ENCODE results near the gene NWD2. TPM values are rescaled to one million over a fixed set of nuclear protein-coding genes. Genes with fewer than 3 reads are reported as not detected.
"Not testable (repeated sequence)": the region's sequence is repeated elsewhere in the genome, so short reads cannot be mapped to it uniquely, and the experiment has no call there.

NWD2 gene
- polyA plus RNA-seq (ENCODE audit: insufficient read length in 3 of 3), result under 1 TPM; 0.11 to 0.25 (median 0.18) TPM

DNA sequence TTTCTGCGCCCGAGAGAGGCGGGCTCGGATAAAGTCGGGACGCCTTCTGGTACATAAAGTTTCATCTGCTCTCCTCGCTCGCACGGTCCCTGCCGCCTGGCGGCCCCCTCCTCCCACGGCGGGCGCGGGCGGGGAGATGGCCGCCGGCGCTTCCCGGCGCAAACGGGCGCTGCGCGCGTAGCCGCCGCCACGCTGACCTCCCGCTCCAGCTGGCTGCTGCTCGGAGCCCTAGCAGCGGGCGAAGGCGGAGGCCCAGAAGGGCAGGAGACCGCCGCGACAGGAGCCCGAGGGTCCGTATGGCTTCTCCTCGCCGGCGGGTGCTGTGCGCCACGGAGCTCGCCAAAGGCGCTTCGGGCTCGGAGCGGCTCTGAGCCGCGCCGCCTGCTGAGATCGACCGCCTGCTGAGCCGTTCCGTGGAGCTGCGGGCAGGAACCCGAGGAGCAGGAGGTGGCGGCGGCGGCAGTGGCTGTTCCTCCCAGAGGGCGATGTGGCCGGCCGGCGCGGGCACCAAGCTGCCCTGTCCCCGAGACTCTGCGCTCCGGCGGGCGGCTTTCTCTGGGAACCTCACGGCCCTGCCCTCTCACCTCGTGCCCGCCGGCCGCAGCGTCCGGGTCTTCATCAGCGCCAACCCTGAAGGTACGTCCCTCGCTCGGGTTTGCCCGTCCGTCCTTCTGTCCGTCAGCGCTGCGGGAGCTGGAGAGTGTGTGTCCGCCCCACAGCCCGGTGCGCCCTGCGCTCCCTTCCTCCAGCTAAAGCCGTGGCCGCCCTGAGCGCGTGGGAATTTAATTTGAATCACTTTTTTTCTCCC is at the start of gene NWD2:
Gene NWD2, plus strand, starts transcription at position 161 of the 808 bp plus-strand sequence. Its CDS starts 325 bp downstream, at position 486.
- DNase-seq (ENCODE audit: low read depth in 3 of 3, low spot score in 2 of 3), result peak in 1 of 3 donors; percentile 40

- no peak for DNase-seq (ENCODE audit: low read depth in 3 of 3, low spot score in 2 of 3)
These were observed 46.6 kb upstream of the NWD2 start for GRCh38 chr4:37197899-37198298.

DNA sequence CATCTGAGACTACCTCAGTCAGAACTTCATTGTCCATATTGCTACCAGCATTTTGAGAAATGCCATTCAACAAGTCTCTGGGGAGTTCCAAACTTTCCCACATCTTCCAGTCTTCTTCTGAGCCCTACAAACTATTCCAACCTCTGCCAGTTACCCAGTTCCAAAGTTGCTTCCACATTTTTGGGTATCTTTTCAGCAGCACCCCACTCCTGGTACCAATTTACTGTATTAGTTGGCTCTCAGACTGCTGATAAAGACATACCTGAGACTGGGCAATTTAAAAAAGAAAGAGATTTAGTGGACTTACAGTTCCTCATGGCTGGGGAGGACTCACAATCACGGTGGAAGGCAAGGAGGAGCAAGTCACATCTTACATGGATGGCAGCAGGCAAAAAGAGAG is 39.8 kb upstream of the NWD2 start:
- DNase-seq (ENCODE audit: low read depth in 3 of 3, low spot score in 2 of 3), result not testable (repeated sequence)

GRCh38 chr4:37216209-37216608 is 28.3 kb upstream of the NWD2 start:
- DNase-seq (ENCODE audit: low read depth in 3 of 3, low spot score in 2 of 3), result no peak

- no peak for DNase-seq (ENCODE audit: low read depth in 3 of 3, low spot score in 2 of 3)
These were observed 25.3 kb upstream of the NWD2 start for GRCh38 chr4:37219242-37219641.

DNA sequence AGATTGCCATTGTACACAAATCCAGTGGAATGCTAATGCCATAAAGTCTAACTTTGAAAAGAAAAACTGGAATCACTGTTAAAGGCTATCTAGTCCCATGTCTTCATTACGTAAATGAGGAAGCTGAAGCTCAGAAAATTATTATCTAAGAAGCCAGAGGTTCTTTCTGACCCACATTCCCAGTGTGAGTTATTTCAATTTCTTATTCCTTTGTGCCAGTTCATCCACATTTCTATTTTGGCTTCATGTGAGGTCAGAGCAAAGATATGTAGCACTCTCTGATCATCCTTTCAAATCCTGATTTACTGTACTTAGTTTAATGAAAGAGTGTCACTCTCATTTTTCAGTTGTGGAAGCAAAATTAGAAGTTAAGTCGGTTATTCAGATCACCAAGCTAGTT is 24.6 kb upstream of the NWD2 start:
- no peak for DNase-seq (ENCODE audit: low read depth in 3 of 3, low spot score in 2 of 3)

DNA sequence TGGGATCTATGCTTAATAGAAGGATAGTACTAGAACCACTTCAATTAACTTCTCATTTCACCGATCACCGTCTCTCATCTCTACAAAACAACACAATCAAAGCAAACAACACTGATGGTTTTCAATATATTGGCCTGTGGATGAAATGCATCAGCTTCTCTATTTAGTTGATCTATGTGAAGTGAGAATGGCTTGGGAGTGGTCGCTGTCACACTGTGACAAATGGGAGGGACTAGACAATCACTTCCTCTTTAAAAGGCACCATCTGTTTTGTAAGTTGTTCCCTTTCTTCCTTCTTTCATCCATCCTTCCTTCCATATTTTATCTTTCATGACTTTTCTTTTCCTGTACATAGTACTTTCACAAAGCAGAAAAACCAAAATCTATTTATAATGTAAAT is 23.9 kb upstream of the NWD2 start:
- DNase-seq (ENCODE audit: low read depth in 3 of 3, low spot score in 2 of 3), result no peak

DNA sequence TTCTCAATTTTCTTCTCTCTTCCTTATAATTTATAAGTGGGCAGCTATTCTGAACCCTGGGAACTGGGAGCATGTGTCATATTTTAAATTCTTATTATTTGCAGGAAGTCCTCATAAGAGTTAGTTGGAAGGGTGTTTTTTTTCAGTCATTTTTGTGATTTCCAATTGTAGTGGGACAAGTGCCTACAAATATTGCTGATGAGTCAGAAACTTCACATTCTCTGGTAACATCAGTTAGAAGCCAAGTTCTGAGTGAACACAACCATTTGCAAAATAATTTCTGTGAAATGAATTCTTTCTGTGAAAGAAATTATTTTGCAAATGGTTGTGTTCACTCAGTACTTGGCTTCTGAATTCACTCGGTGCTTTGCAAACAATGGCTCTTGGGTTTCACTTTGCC is 20.8 kb upstream of the NWD2 start:
- DNase-seq (ENCODE audit: low read depth in 3 of 3, low spot score in 2 of 3), result no peak

GRCh38 chr4:37224854-37225253 is 19.7 kb upstream of the NWD2 start:
- DNase-seq (ENCODE audit: low read depth in 3 of 3, low spot score in 2 of 3), result no peak

DNA sequence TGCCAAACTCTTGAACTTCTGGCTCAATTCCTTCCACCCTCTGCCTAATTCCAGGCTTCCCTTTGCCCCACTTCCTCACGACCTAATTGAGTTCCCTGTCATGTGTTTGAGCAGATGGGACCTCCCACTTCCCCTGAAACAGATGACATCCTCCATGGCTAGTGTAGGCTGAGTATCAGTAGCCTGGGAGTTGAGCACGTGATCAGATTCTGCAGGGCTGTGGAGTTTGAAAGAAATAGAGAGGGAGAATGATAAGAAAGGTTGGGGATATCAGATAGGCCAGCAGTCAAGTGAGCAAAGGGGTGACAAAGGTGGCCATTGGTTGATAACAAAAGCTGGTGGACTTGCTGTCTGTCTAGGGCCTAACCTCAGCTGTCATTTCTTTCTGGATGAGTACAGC is 18.8 kb upstream of the NWD2 start:
- DNase-seq (ENCODE audit: low read depth in 3 of 3, low spot score in 2 of 3), result no peak

DNA sequence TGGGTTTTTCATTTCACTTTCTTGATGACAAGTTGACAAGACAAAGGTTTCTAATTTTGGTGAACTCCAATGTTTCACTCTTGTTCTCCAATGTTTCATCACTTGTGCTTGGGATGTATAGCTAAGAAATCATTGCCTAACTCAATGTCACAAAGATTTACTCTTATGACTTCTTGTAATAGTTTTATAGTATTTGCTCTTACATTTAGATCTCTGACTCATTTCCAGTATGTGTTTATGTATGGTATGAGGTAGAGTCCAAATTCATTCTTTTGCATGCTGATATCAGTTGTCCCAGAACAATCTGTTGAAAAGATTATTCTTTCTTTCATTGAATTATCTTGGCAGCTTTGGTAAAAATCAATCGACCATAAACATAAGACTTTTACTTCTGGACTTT is 12.2 kb upstream of the NWD2 start:
- DNase-seq (ENCODE audit: low read depth in 3 of 3, low spot score in 2 of 3), result no peak

DNA sequence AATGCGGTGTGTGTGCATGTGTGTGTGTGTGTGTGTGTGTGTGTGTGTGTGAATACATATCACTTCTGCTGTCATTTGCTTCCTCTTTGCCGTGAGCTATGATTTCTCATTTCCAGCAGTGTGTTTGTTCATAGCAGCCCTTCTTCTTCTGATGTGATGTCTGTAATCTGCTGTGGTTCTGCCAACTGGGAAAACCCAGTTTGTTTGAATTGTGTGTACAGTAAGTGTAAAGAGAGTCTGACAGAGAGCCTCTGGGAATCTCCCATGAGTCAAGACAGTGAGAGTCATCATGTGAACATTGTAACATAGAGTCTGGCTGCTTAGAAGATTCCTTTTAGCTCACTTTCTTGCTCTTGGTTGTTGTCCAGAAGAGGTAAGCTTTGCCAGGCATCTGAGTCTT is 8.4 kb upstream of the NWD2 start:
- no peak for DNase-seq (ENCODE audit: low read depth in 3 of 3, low spot score in 2 of 3)

GRCh38 chr4:37241647-37242046 is 2.9 kb upstream of the NWD2 start:
- no peak for DNase-seq (ENCODE audit: low read depth in 3 of 3, low spot score in 2 of 3)

GRCh38 chr4:37243051-37243450 is 1.5 kb upstream of the NWD2 start:
- DNase-seq (ENCODE audit: low read depth in 3 of 3, low spot score in 2 of 3), result no peak

GRCh38 chr4:37243722-37244582 is 591 bp upstream of the NWD2 start:
- DNase-seq (ENCODE audit: low read depth in 3 of 3, low spot score in 2 of 3), result no peak

DNA sequence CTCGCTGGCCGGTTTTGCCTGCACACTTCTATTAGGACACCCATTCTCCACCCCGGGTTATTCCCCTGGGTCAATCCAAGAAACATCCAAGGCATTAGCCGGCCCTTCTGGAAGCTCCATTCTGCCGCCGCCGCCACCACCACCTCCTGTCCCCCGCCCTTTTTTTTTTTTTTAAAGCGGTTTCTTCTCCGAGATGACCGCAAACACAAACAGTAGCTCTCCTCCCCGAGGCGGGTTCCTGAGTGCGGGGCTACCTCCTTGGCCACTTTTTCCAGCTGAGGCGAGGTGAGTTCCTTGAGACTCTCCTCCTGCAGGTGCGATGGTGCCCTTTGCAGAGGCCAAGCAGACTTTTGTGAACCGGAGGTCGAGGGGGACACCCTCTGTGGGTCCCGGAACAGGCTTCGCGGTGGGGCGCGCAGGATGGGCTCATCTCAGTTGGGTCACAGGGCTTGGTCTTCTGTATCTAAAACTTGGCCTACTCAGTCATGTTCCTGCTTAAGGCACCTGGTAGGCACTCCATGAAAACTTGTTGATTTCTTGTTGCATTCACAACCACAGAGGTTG is 930 bp downstream of the NWD2 start:
- DNase-seq (ENCODE audit: low read depth in 3 of 3, low spot score in 2 of 3), result no peak

- no peak for DNase-seq (ENCODE audit: low read depth in 3 of 3, low spot score in 2 of 3)
These were observed 2.3 kb downstream of the NWD2 start for GRCh38 chr4:37246891-37247290.

GRCh38 chr4:37258221-37258620 is 13.7 kb downstream of the NWD2 start:
- no peak for DNase-seq (ENCODE audit: low read depth in 3 of 3, low spot score in 2 of 3)

GRCh38 chr4:37268319-37268718 is 23.8 kb downstream of the NWD2 start:
- no peak for DNase-seq (ENCODE audit: low read depth in 3 of 3, low spot score in 2 of 3)

DNA sequence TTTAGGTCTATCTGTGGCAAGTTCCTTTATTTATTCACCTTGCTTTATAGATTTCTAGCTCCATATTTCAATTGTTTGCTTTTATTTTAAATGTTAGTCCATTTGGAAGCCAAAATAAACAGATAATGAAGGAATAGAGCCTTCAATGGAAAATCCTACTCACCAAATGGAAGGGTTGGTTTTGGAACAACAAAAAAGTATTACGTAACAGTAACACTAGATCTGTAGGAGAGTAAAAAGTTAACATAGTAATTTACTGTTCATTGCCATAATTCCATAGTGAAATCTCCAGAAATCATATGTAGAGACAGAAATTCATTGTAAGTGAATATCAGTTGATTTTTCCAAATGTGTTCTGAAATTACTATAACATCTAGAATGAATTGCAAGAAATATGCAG is 34.6 kb downstream of the NWD2 start:
- no peak for DNase-seq (ENCODE audit: low read depth in 3 of 3, low spot score in 2 of 3)

DNA sequence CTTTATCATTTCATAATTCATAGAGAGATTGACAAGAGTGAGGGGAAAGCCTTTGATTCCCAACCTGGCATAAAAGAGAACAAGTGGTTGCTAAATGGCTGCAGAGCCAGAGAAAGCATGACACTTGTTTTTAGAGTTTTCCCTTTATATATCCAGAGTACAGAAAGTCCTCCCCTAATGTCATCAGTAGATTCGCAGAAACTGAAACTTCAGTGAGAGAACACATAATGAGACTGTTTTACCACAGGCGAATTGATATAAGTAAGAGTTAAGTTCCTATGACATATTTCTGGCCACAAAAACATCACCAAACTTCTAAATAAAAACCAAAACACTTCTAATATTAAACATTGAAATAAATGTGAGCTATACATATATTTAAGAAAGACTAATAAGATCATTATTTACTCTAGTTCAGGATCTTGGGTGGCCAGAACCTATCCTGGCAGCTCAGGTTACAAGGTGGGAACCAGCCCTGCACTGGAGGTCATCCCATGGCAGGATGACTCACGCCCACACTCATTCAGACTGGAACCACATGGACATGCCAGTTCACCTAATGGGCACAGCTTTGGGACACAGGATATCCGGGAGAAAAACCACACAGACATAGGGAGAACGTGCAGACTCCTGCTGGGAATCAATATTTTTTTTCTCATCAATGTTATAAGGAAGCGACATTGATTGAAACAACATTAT is 35.5 kb downstream of the NWD2 start:
- no peak for DNase-seq (ENCODE audit: low read depth in 3 of 3, low spot score in 2 of 3)

Data from right renal cortex interstitium (tissue), 3 donors.